SK-N-MC (cell line): ENCODE results near the gene MCTP2.
"Not testable (repeated sequence)": the region's sequence is repeated elsewhere in the genome, so short reads cannot be mapped to it uniquely, and the experiment has no call there.

Experiments used
- DNase-seq: peaks from one replicate; pipeline ENCODE4 v3.0.0-alpha.2; 2011; ENCODE audit warnings: low read depth, low spot score
- H3K27ac ChIP-seq: fragments of 200-600 bp; sonication (generic); 2 replicates; pipeline ENCODE4 v1.5.1; 2016; ENCODE audit warnings: mixed run types
- H3K36me3 ChIP-seq: fragments of 200-600 bp; sonication (generic); 2 replicates; pipeline ENCODE4 v1.6.1; 2017; ENCODE audit warnings: antibody characterized with exemption, low read length, mixed read lengths; ENCODE audit not compliant: insufficient read depth
- H3K4me3 ChIP-seq: fragments of 200-600 bp; sonication (generic); 2 replicates; pipeline ENCODE4 v1.5.1; 2016
- H3K9ac ChIP-seq: fragments of 200-600 bp; sonication (generic); 2 replicates; pipeline ENCODE4 v1.8.0; 2017; ENCODE audit warnings: mixed run types, mixed read lengths; ENCODE audit not compliant: insufficient read length
- H3K9me3 ChIP-seq: fragments of 200-600 bp; sonication (generic); 2 replicates; pipeline ENCODE4 v1.6.1; 2017; ENCODE audit warnings: low read depth, mild to moderate bottlenecking, antibody characterized with exemption, low read length, moderate library complexity, mixed read lengths
- EZH2 ChIP-seq: fragments of 200-600 bp; sonication (generic); IDR thresholded peaks from one replicate; pipeline ENCODE4 v1.6.1; 2017; ENCODE audit warnings: antibody characterized with exemption
- FOXP2 ChIP-seq: optimal IDR thresholded peaks from 2 replicates; pipeline ENCODE3; 2011; ENCODE audit warnings: mild to moderate bottlenecking, moderate library complexity; ENCODE audit not compliant: insufficient read depth; ENCODE audit errors: extremely low read length, control extremely low read depth
- POLR2AphosphoS5 ChIP-seq: IDR thresholded peaks from 2 replicates; pipeline ENCODE4 v1.6.1; 2012; ENCODE audit warnings: mild to moderate bottlenecking, low read depth, low read length, borderline replicate concordance

The MCTP2 gene

DNA sequence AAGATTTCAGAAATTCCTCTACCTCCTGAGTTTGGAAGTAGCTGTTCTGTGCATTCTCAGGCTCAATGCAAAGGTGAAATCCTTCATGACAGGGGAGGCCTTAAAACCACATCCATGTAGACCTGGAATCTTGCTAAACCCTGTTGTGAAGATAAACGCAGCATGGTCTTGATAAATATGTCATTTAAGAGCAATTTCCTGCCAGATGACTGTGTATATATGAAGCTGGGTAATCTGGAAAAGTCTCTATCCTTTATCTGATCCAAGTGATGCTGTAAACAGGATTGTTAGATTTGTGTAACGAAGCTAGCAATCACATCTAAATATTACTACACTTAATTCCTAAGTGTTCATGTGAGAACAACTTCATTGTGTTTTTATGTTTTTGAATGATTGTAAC is 9.1 kb downstream of the MCTP2 start:
- Histone ChIP-seq H3K9ac (no peak overlapping the region), H3K36me3 (no peaks in the 10 kb centered on the region), H3K27ac (no peak overlapping the region), H3K4me3 (no peak overlapping the region), H3K9me3 (no peaks in the 10 kb centered on the region)
- no peak for DNase-seq
- TF ChIP-seq POLR2AphosphoS5 = no peak
- TF ChIP-seq FOXP2 = no peak
- no peak for TF ChIP-seq EZH2

DNA sequence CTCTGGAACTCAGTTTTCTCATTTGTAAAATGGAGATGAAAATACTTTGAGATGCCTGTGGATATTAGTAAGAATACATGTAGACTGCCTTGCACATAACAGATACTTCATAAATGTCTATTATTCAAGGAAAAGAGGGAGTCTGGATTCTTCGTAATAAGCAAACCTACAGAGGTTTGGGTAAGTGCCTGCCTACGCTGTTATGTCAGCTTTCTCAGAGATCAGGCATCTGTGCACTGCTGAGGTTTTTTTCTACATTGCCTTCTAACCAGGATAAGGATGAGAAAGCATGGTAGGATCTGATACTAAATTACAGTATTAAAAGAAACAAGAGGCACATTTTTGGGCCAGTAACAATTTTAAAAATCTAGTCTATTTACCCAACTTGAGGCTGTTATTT is 10.9 kb downstream of the MCTP2 start:
- no peaks in the 10 kb centered on the region for H3K36me3 ChIP-seq
- TF ChIP-seq FOXP2 (no peak), POLR2AphosphoS5 (no peak), EZH2 (no peak)
- H3K9ac ChIP-seq = no peak overlapping the region
- H3K4me3 ChIP-seq = no peak overlapping the region
- DNase-seq = no peak
- H3K27ac ChIP-seq = no peak overlapping the region
- no peaks in the 10 kb centered on the region for H3K9me3 ChIP-seq

GRCh38 chr15:94243003-94243402 is 11.6 kb downstream of the MCTP2 start:
- not testable (repeated sequence) for H3K36me3 ChIP-seq, H3K4me3 ChIP-seq, DNase-seq, H3K9ac ChIP-seq, H3K9me3 ChIP-seq, H3K27ac ChIP-seq

DNA sequence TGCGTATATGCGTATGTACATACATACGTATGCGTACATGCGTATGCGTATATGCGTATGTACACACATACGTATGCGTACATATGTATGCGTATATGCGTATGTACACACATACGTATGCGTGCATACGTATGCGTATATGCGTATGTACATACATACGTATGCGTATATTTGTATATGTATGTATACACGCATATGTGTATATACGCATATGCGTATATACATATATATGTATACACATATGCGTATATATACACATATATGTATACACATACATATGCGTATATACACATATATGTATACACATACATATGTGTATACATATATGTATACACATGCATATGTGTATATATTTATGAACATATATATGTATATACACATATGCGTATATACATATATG is 12.1 kb downstream of the MCTP2 start:
- TF ChIP-seq EZH2 (no peak), FOXP2 (no peak), POLR2AphosphoS5 (no peak)
- no peaks in the 10 kb centered on the region for H3K9me3 ChIP-seq
- H3K9ac ChIP-seq = no peak overlapping the region
- no peak overlapping the region for H3K4me3 ChIP-seq
- DNase-seq = no peak
- H3K36me3 ChIP-seq = no peaks in the 10 kb centered on the region
- H3K27ac ChIP-seq = no peak overlapping the region

- H3K9ac ChIP-seq = no peak overlapping the region
- H3K4me3 ChIP-seq = no peak overlapping the region
- H3K9me3 ChIP-seq = no peaks in the 10 kb centered on the region
- H3K27ac ChIP-seq = no peak overlapping the region
- no peak for DNase-seq
- TF ChIP-seq FOXP2 (no peak), POLR2AphosphoS5 (no peak), EZH2 (no peak)
- no peaks in the 10 kb centered on the region for H3K36me3 ChIP-seq
These were observed 14.7 kb downstream of the MCTP2 start for GRCh38 chr15:94246016-94246415.

GRCh38 chr15:94247789-94248638 is 16.7 kb downstream of the MCTP2 start:
- Histone ChIP-seq H3K9me3 (no peaks in the 10 kb centered on the region), H3K36me3 (no peaks in the 10 kb centered on the region), H3K4me3 (no peak overlapping the region), H3K9ac (no peak overlapping the region), H3K27ac (no peak overlapping the region)
- TF ChIP-seq EZH2 = no peak
- TF ChIP-seq POLR2AphosphoS5 = no peak
- no peak for TF ChIP-seq FOXP2
- DNase-seq = no peak

DNA sequence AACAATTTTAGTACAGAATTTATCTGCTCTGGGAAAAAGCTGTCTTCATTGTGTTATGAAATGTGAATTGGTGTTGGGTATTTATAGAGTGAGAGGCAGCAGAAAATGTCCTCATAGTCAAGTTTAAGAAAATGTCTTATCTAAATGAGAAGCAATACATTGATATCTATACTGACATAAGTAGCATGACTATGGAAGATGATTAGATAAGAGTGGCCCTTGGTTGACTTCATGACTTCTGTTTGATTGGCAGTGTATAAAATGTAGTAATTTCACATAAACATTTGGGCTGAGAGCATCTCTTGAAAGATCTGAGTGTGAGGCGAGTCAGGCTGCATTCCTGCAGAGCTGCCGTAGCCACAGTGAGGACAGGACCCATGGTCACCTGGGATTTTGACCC is 19.4 kb downstream of the MCTP2 start:
- no peaks in the 10 kb centered on the region for H3K36me3 ChIP-seq
- no peak overlapping the region for H3K9ac ChIP-seq
- H3K9me3 ChIP-seq = no peaks in the 10 kb centered on the region
- TF ChIP-seq EZH2 = no peak
- no peak for TF ChIP-seq POLR2AphosphoS5
- TF ChIP-seq FOXP2 = no peak
- DNase-seq = no peak
- H3K27ac ChIP-seq = no peak overlapping the region
- H3K4me3 ChIP-seq = no peak overlapping the region

DNA sequence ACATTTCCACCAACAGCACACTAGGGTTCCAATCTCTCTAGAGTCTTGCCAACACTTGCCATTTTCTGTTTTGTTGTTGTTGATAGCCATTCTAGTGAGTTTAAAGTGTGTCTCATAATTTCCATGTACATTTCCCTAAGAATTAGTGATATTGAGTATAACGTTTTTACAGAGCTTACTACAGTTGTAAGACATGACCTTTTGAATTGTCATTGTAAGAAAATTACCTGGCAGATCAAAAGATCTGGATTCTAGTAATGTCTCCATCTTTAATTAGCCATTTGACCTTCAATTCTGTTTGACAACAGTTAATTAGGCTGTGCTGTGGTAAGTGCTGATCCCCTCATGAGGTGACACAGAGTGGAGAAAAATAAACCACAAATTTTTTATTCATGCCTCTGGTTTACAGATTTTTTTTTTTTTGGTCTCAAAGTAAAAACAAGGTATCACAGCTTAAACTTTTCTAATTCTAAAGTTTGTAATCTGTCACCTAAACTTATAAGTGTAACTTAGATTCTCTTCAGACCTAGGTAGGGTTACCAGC is 20.9 kb downstream of the MCTP2 start:
- H3K36me3 ChIP-seq = no peaks in the 10 kb centered on the region
- DNase-seq = no peak
- H3K9me3 ChIP-seq = no peaks in the 10 kb centered on the region
- no peak overlapping the region for H3K4me3 ChIP-seq
- no peak overlapping the region for H3K9ac ChIP-seq
- TF ChIP-seq POLR2AphosphoS5 = no peak
- TF ChIP-seq FOXP2 = no peak
- TF ChIP-seq EZH2 = no peak
- no peak overlapping the region for H3K27ac ChIP-seq
